K562 (cell line): Measurements from ENCODE around the gene PTGES3L. TPM values are rescaled to one million over a fixed set of nuclear protein-coding genes. Genes with fewer than 3 reads are reported as not detected.

Experiments
- CBFA2T3 ChIP-seq: fragments of 450-650 bp; IDR thresholded peaks from 2 replicates; pipeline ENCODE4 v1.6.1; 2017
- CBX2 ChIP-seq: fragments of 200-600 bp; sonication (generic); IDR thresholded peaks from one replicate; pipeline ENCODE4 v1.6.1; 2012; ENCODE audit warnings: mild to moderate bottlenecking, low read length, inconsistent platforms; ENCODE audit not compliant: insufficient read depth, poor library complexity, severe bottlenecking
- CGGBP1 ChIP-seq: fragments of 250-450 bp; sonication (Bioruptor Pico); IDR thresholded peaks from 2 replicates; pipeline ENCODE4 v1.9.0; 2021; ENCODE audit warnings: mild to moderate bottlenecking
- CREB1 ChIP-seq, 2 experiments: sonication (generic) in 1 of 2; formaldehyde crosslinking in 1 of 2; IDR thresholded peaks; 2 replicates each; pipeline versions ENCODE4 v1.6.1 to v1.8.0; 2012 to 2022; ENCODE audit warnings: inconsistent platforms in 1 of 2, mild to moderate bottlenecking in 1 of 2, missing genetic modification reagents in 1 of 2, moderate library complexity in 1 of 2
- ETV5 ChIP-seq: sonication (generic); formaldehyde crosslinking; IDR thresholded peaks from 2 replicates; pipeline ENCODE4 v1.4.0; 2020; ENCODE audit warnings: low read depth, mild to moderate bottlenecking, missing genetic modification reagents
- FOXA3 ChIP-seq, 2 experiments: fragments of 450-650 bp in 1 of 2; sonication (generic) in 1 of 2; formaldehyde crosslinking; IDR thresholded peaks in 1 of 2; conservative IDR thresholded peaks in 1 of 2; 2 replicates each; pipeline versions ENCODE4 v1.4.0 to v1.8.0; 2020 to 2022; ENCODE audit warnings: mild to moderate bottlenecking in 2 of 2, missing genetic modification reagents in 1 of 2
- FOXJ2 ChIP-seq: fragments of 200-800 bp; sonication (Bioruptor generic); IDR thresholded peaks from 2 replicates; pipeline ENCODE4 v1.6.1; 2016; ENCODE audit warnings: missing genetic modification characterization, missing compliant biosample characterization
- FOXP4 ChIP-seq: sonication (generic); formaldehyde crosslinking; IDR thresholded peaks from 2 replicates; pipeline ENCODE4 v1.8.0; 2022; ENCODE audit warnings: mild to moderate bottlenecking, missing genetic modification reagents, borderline replicate concordance
- HNRNPUL1 ChIP-seq: fragments of 200-400 bp; formaldehyde crosslinking; IDR thresholded peaks from 2 replicates; pipeline ENCODE4 v1.6.1; 2017; ENCODE audit warnings: low read length
- KLF13 ChIP-seq: fragments of 450-650 bp; IDR thresholded peaks from 2 replicates; pipeline ENCODE4 v1.6.1; 2016; ENCODE audit warnings: missing genetic modification characterization, low read depth, mild to moderate bottlenecking, missing compliant biosample characterization, moderate library complexity, borderline replicate concordance
- POLR3A ChIP-seq: IDR thresholded peaks from 2 replicates; pipeline ENCODE4 v1.6.1; 2011; ENCODE audit warnings: borderline replicate concordance, mild to moderate bottlenecking, moderate library complexity; ENCODE audit not compliant: insufficient read length, insufficient read depth; ENCODE audit errors: extremely low read depth
- PURB ChIP-seq: sonication (generic); formaldehyde crosslinking; IDR thresholded peaks from 2 replicates; pipeline ENCODE4 v1.9.0; 2021; ENCODE audit warnings: low read depth, mild to moderate bottlenecking, missing genetic modification reagents
- TAF9B ChIP-seq: fragments of 450-650 bp; IDR thresholded peaks from 2 replicates; pipeline ENCODE4 v1.6.1; 2018; ENCODE audit warnings: mild to moderate bottlenecking; ENCODE audit not compliant: partially characterized antibody
- YY1 ChIP-seq, 3 experiments: IDR thresholded peaks; 2 replicates each; pipeline ENCODE4 v1.6.1; 2011; ENCODE audit warnings: low read length in 2 of 3, mild to moderate bottlenecking in 2 of 3, moderate library complexity in 2 of 3, borderline replicate concordance in 1 of 3, control low read depth in 1 of 3, low read depth in 1 of 3; ENCODE audit not compliant: insufficient read depth in 3 of 3, insufficient replicate concordance in 2 of 3, control insufficient read depth in 1 of 3, insufficient read length in 1 of 3; ENCODE audit errors: extremely low read depth in 1 of 3
- ZNF830 ChIP-seq: fragments of 250-450 bp; sonication (Bioruptor Pico); IDR thresholded peaks from 2 replicates; pipeline ENCODE4 v1.5.0; 2021; ENCODE audit warnings: mild to moderate bottlenecking
- polyA plus RNA-seq, 8 experiments: library from polyadenylated mRNA; depleted of rRNA in 4 of 8; stranded (reverse) in 5 of 8; unstranded in 3 of 8; fragments of >200 nt; fragmentation: Nextera tagmentation in 2 of 8; fragmentation: Illumina TruSeq in 1 of 8; extraction: Ambion mirVana in 2 of 8; extraction: Trizol in 1 of 8; gene quantifications; 2 replicates each; pipeline versions ENCODE4 v1.2.1 to v1.2.3, GENCODE V29; 2011 to 2014; ENCODE audit warnings: inconsistent platforms in 1 of 8, missing spikeins in 1 of 8
- total RNA-seq, 7 experiments: library from RNA; depleted of rRNA in 6 of 7; stranded (reverse); fragments of >200 nt in 6 of 7; fragmentation: Illumina TruSeq in 2 of 7; extraction: Trizol in 2 of 7; gene quantifications; 2 replicates each; pipeline versions ENCODE4 v1.2.1 to v1.2.3, GENCODE V29; 2011 to 2021; ENCODE audit warnings: low replicate concordance in 1 of 7
- TF ChIP-seq, protein P1 (sequence below), 3 experiments: fragments of 200-800 bp in 1 of 3; fragments of 250-450 bp in 1 of 3; fragments of 450-650 bp in 1 of 3; sonication (Bioruptor Pico) in 1 of 3; sonication (Bioruptor generic) in 1 of 3; formaldehyde crosslinking in 1 of 3; IDR thresholded peaks; 2 replicates each; pipeline versions ENCODE4 v1.6.1 to v1.8.0; 2016 to 2022; ENCODE audit warnings: mild to moderate bottlenecking in 2 of 3, missing genetic modification characterization in 2 of 3, missing compliant biosample characterization in 1 of 3, moderate library complexity in 1 of 3
- TF ChIP-seq, protein P2 (sequence below): fragments of 450-650 bp; IDR thresholded peaks from 2 replicates; pipeline ENCODE4 v1.6.1; 2016; ENCODE audit warnings: antibody characterized with exemption

PTGES3L gene
- total and polyA plus RNA-seq, 9 of the 15 experiments (the other 6 are each of a cell fraction or from before 2014, with no cell fraction given) = 6.0 to 16.0 (median 9.6) TPM

- TF ChIP-seq POLR3A = no peak
- no peak for TF ChIP-seq FOXJ2 (tag)
- peak; percentile 94 for TF ChIP-seq CREB1 (IDR thresholded peaks at IDR 0.05)
- peak; percentile 85 for TF ChIP-seq CREB1 (CRISPR knock-in tag; IDR thresholded peaks at IDR 0.05)
- TF ChIP-seq CGGBP1 (CRISPR knock-in tag) = no peak
- TF ChIP-seq FOXA3 (CRISPR knock-in tag; conservative IDR thresholded peaks at IDR 0.05 in 1 of 2, IDR thresholded peaks at IDR 0.05 in 1 of 2) = no peak
- TF ChIP-seq CBFA2T3 = no peak
- no peak for TF ChIP-seq FOXP4 (CRISPR knock-in tag)
- TF ChIP-seq PURB (CRISPR knock-in tag) = no peak
- TF ChIP-seq, protein P1, sequence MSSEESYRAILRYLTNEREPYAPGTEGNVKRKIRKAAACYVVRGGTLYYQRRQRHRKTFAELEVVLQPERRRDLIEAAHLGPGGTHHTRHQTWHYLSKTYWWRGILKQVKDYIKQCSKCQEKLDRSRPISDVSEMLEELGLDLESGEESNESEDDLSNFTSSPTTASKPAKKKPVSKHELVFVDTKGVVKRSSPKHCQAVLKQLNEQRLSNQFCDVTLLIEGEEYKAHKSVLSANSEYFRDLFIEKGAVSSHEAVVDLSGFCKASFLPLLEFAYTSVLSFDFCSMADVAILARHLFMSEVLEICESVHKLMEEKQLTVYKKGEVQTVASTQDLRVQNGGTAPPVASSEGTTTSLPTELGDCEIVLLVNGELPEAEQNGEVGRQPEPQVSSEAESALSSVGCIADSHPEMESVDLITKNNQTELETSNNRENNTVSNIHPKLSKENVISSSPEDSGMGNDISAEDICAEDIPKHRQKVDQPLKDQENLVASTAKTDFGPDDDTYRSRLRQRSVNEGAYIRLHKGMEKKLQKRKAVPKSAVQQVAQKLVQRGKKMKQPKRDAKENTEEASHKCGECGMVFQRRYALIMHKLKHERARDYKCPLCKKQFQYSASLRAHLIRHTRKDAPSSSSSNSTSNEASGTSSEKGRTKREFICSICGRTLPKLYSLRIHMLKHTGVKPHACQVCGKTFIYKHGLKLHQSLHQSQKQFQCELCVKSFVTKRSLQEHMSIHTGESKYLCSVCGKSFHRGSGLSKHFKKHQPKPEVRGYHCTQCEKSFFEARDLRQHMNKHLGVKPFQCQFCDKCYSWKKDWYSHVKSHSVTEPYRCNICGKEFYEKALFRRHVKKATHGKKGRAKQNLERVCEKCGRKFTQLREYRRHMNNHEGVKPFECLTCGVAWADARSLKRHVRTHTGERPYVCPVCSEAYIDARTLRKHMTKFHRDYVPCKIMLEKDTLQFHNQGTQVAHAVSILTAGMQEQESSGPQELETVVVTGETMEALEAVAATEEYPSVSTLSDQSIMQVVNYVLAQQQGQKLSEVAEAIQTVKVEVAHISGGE (CRISPR knock-in tag; IDR thresholded peaks at IDR 0.05) = peak in 1 of 3 experiments; percentile 44; a peak in 1 of 6 replicates
- peak in 2 of 3 experiments; percentile 81 to 89 for TF ChIP-seq YY1 (IDR thresholded peaks at IDR 0.05; ENCODE audit: borderline replicate concordance in 1 of 3, control insufficient read depth in 1 of 3, extremely low read depth in 1 of 3, insufficient read depth in 3 of 3, insufficient read length in 1 of 3, insufficient replicate concordance in 2 of 3, low read depth in 1 of 3, low read length in 2 of 3)
- no peak for TF ChIP-seq HNRNPUL1
- no peak for TF ChIP-seq KLF13 (tag)
- TF ChIP-seq ZNF830 (CRISPR knock-in tag) = no peak
- TF ChIP-seq, protein P2, sequence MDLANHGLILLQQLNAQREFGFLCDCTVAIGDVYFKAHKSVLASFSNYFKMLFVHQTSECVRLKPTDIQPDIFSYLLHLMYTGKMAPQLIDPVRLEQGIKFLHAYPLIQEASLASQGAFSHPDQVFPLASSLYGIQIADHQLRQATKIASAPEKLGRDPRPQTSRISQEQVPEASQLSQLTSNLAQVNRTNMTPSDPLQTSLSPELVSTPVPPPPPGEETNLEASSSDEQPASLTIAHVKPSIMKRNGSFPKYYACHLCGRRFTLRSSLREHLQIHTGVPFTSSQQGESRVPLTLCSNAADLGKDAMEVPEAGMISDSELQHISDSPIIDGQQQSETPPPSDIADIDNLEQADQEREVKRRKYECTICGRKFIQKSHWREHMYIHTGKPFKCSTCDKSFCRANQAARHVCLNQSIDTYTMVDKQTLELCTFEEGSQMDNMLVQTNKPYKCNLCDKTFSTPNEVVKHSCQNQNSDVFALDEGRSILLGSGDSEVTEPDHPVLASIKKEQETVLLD = peak; percentile 96
- TF ChIP-seq CBX2 = no peak
- no peak for TF ChIP-seq ETV5 (CRISPR knock-in tag)
- peak; percentile 78 for TF ChIP-seq TAF9B
These were observed 15.5 kb downstream of the PTGES3L start, which contains the start of gene AARSD1 (continued) for GRCh38 chr17:42964161-42964932.
